Vagina (tissue), 2 donors: ENCODE data around the gene C16orf74. TPM values are rescaled to one million over a fixed set of nuclear protein-coding genes. Genes with fewer than 3 reads are reported as not detected.

ENCODE experiments used
- DNase-seq, 2 donors: peaks; one replicate each; pipeline ENCODE4 v3.0.0-alpha.2; 2017; ENCODE audit errors: extremely low spot score in 2 of 2
- H3K27ac ChIP-seq: fragments of 200-600 bp; sonication (generic); one replicate; pipeline ENCODE4 v1.5.1; 2019
- H3K27me3 ChIP-seq: fragments of 200-600 bp; sonication (generic); one replicate; pipeline ENCODE4 v1.5.1; 2019
- H3K36me3 ChIP-seq, 2 donors: fragments of 200-600 bp; sonication (generic); one replicate each; pipeline ENCODE4 v1.5.1; 2017 to 2019
- H3K4me1 ChIP-seq: fragments of 200-600 bp; sonication (generic); one replicate; pipeline ENCODE4 v1.5.1; 2019
- H3K4me3 ChIP-seq, 2 donors: fragments of 200-600 bp; sonication (generic); 1 replicate in 1 of 2; 2 replicates in 1 of 2; pipeline ENCODE4 v1.5.1; 2016 to 2019
- H3K9me3 ChIP-seq: fragments of 200-600 bp; sonication (generic); one replicate; pipeline ENCODE4 v1.5.1; 2019
- POLR2A ChIP-seq, 2 donors: fragments of 450-650 bp; IDR thresholded peaks; one replicate each; pipeline ENCODE4 v1.6.1; 2017; ENCODE audit warnings: antibody characterized with exemption in 2 of 2, mild to moderate bottlenecking in 2 of 2, moderate library complexity in 2 of 2
- POLR2AphosphoS5 ChIP-seq, 2 donors: sonication (generic); formaldehyde crosslinking; IDR thresholded peaks; one replicate each; pipeline ENCODE4 v1.9.0; 2017; ENCODE audit warnings: antibody characterized with exemption in 2 of 2, mild to moderate bottlenecking in 2 of 2, low read depth in 1 of 2; ENCODE audit not compliant: insufficient read depth in 1 of 2
- intact Hi-C: fragments of 100-400 bp; cut with DNase I; formaldehyde crosslinking; loops from one replicate; pipeline ENCODE4 v1.15.1; 2023
- total RNA-seq: library from RNA; depleted of rRNA; stranded (reverse); fragments of >200 nt; gene quantifications from one replicate; pipeline ENCODE4 v1.2.3, GENCODE V29; 2016
- TF ChIP-seq, protein P1 (sequence below), 3 experiments: fragments of 450-650 bp in 2 of 3; fragments of 200-600 bp in 1 of 3; sonication (generic) in 1 of 3; IDR thresholded peaks; one replicate each; pipeline ENCODE4 v1.5.1; 2017 to 2019; ENCODE audit warnings: antibody characterized with exemption in 3 of 3, mild to moderate bottlenecking in 2 of 3, moderate library complexity in 2 of 3

C16orf74 gene
- total RNA-seq, 1 donor from 2014 or later: 18.2 TPM

DNA sequence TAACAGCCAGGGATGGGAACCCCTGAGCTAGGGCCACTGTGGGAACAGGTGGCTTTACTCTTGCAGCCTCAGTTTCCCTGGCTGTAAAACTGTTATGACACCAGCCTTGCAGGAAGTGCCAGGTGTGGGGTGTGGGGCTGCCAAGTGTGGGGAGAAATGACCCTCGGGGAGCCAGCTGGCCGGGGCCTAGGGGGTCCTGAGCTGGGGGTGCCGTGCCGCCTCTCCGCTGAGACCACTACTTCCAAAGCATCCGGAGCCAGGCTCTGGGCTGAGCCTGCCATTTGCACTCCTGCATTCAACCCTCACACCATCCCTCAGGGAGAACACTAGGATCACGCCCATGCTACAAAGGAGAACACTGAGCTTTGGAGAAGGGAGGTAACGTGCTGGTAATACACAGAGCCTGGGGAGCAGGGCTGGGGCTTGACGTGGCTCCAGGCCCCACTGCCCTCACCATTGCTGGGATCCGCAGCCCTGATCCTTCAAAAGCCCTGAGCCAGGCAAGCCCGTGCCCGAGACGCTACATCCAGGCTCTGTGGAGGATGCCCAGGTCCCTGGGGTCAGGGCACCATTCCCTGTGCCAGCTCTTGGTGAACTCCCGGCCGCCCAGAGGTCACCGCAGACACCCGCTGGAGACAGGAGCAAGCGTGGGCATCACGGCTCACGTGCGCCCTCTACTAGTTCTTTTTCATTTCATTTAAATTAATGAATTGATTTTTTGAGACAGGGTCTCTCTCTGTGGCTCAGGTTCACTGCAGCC lies 33.3 kb downstream of the C16orf74 start:
- intact Hi-C loops: loop anchor here (10.0 kb wide), 2 partner anchors 443 to 603 kb away; partner anchors contain the start of gene CIBAR2
- H3K27ac ChIP-seq: no peak overlapping the region
- DNase-seq: no peak

DNA sequence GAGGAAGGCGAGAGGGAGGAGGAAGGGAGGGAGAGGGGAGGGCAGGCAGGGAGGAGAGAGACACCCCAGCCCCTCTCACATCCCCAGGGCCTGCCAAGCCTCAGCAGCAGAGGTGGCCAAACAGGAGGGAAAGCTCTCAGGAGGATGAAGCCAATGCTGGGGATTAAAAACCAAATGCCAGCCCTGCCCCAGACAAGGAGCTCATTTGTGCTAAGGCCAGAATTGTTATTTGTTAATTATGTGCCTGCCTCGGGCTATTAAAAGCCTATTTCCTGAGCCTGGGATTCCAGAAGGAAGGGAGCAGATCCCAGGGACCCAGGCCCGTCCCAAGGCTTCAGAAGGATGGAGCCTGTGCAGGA lies 34.2 kb downstream of the C16orf74 start:
- Histone ChIP-seq H3K36me3 (no peaks in the 10 kb centered on the region), H3K4me1 (peaks cover 32% of the 10 kb centered on the region), H3K9me3 (no peaks in the 10 kb centered on the region), H3K27ac (no peak overlapping the region), H3K27me3 (no peaks in the 10 kb centered on the region), H3K4me3 (no peak overlapping the region)
- DNase-seq: no peak
- TF ChIP-seq, protein P1, sequence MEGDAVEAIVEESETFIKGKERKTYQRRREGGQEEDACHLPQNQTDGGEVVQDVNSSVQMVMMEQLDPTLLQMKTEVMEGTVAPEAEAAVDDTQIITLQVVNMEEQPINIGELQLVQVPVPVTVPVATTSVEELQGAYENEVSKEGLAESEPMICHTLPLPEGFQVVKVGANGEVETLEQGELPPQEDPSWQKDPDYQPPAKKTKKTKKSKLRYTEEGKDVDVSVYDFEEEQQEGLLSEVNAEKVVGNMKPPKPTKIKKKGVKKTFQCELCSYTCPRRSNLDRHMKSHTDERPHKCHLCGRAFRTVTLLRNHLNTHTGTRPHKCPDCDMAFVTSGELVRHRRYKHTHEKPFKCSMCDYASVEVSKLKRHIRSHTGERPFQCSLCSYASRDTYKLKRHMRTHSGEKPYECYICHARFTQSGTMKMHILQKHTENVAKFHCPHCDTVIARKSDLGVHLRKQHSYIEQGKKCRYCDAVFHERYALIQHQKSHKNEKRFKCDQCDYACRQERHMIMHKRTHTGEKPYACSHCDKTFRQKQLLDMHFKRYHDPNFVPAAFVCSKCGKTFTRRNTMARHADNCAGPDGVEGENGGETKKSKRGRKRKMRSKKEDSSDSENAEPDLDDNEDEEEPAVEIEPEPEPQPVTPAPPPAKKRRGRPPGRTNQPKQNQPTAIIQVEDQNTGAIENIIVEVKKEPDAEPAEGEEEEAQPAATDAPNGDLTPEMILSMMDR (IDR thresholded peaks at IDR 0.05): no peak
- TF ChIP-seq POLR2A (IDR thresholded peaks at IDR 0.05) (no peak), POLR2AphosphoS5 (IDR thresholded peaks at IDR 0.05; ENCODE audit: insufficient read depth in 1 of 2, low read depth in 1 of 2) (no peak)
- intact Hi-C loops: loop anchor here (10.0 kb wide), 2 partner anchors 442 to 602 kb away; partner anchors contain the start of gene CIBAR2

More for the DNA sequence above, 33.3 kb downstream of the C16orf74 start:
- H3K36me3 ChIP-seq: no peaks in the 10 kb centered on the region
- peaks cover 32% of the 10 kb centered on the region for H3K4me1 ChIP-seq
- H3K9me3 ChIP-seq: no peaks in the 10 kb centered on the region
- TF ChIP-seq POLR2AphosphoS5 (IDR thresholded peaks at IDR 0.05; ENCODE audit: insufficient read depth in 1 of 2, low read depth in 1 of 2) (no peak), POLR2A (IDR thresholded peaks at IDR 0.05) (no peak)
- TF ChIP-seq, protein P1 (IDR thresholded peaks at IDR 0.05): peak; percentile 34 to 81 (median 61)
- no peak overlapping the region for H3K4me3 ChIP-seq
- H3K27me3 ChIP-seq: no peaks in the 10 kb centered on the region

DNA sequence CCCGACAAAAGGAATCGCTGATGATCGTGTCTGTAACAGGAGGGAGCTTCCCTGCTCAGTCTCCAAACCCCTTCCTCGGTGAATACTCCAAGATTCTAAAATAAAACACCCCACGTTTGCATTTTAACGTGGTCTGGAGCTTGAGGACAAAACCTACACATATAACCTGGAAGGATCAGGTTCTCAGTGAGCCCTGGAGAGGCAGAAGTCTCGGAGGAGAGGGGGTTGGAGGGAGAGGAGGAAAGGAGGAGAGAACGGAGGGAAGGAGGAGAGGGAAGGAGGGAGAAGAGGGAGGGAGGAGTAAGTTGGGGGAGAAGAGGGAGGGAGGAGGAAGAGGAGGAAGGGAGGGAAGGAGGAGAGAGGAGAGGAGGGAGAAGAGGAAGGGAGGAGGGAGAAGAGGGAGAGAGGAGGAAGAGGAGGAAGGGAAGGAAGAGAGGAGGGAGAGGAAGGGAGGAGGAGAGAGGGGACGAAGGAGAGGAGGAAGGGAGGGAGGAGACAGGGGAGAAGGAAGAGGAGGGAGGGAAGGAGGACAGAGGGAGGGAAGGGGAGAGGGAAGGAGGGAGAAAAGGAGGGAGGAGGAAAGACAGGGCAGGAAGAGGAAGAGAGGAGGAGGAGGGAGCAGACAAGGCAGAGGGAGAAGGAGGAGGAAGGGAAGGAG lies 34.7 kb downstream of the C16orf74 start:
- no peaks in the 10 kb centered on the region for H3K9me3 ChIP-seq
- intact Hi-C loops: loop anchor here (10.0 kb wide), 2 partner anchors 441 to 601 kb away; partner anchors contain the start of gene CIBAR2
- no peaks in the 10 kb centered on the region for H3K36me3 ChIP-seq
- TF ChIP-seq POLR2AphosphoS5 (IDR thresholded peaks at IDR 0.05; ENCODE audit: insufficient read depth in 1 of 2, low read depth in 1 of 2) (no peak), POLR2A (IDR thresholded peaks at IDR 0.05) (no peak)
- TF ChIP-seq, protein P1 (IDR thresholded peaks at IDR 0.05): no peak
- no peak overlapping the region for H3K27ac ChIP-seq
- no peak for DNase-seq
- H3K27me3 ChIP-seq: no peaks in the 10 kb centered on the region
- no peak overlapping the region for H3K4me3 ChIP-seq
- peaks cover 32% of the 10 kb centered on the region for H3K4me1 ChIP-seq

DNA sequence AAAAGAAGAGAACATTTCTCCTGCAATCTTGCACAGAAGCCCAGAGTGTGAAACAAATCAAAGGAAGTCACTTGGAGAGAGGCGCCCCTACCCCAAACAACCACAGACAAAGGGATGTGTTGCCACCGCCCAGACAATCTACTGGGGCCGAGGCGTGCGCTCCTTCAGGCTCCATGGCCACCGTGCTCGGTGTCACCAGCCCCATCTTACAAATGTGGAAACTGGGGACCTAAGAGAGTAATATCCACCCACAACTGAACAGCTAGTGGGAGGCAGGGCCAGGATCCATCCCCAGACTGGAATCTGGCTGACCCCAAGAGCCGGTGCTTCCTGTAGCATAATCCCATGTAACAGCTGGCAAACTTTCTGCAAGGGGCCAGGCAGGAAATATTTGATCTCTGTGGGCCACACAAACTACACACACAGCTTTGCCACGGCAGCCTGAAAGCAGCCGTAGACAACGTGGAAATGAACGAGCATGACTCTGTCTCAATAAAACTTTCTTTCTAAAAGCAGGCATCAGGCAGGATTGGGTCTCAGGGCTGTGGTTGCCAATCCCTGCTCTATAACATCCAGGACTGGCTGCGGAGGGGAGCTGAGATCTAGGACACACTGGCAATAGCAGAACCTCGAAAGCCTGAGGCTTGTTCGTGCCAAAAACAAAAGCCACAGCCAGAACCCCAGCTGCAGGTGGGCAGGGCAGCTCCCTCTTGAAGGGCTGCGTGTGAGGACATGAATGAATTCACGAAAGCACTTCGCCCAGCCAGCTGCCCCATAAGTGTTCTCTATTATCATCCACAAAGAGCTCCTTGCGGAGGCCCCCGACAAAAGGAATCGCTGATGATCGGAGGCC lies 35.5 kb downstream of the C16orf74 start:
- Histone ChIP-seq H3K27ac (no peak overlapping the region), H3K4me1 (peaks cover 32% of the 10 kb centered on the region), H3K9me3 (no peaks in the 10 kb centered on the region), H3K36me3 (no peaks in the 10 kb centered on the region), H3K4me3 (no peak overlapping the region), H3K27me3 (no peaks in the 10 kb centered on the region)
- DNase-seq: no peak
- intact Hi-C loops: loop anchor here (10.0 kb wide), 2 partner anchors 441 to 601 kb away; partner anchors contain the start of gene CIBAR2
- TF ChIP-seq, protein P1 (IDR thresholded peaks at IDR 0.05): no peak
- no peak for TF ChIP-seq POLR2A (IDR thresholded peaks at IDR 0.05)
- no peak for TF ChIP-seq POLR2AphosphoS5 (IDR thresholded peaks at IDR 0.05; ENCODE audit: insufficient read depth in 1 of 2, low read depth in 1 of 2)
